H9 (cell line): ENCODE measurements around the gene RAB2B. TPM values are rescaled to one million over a fixed set of nuclear protein-coding genes. Genes with fewer than 3 reads are reported as not detected.

Source experiments
- DNase-seq: peaks from one replicate; pipeline ENCODE4 v3.0.0-alpha.2; 2017
- H2AFZ ChIP-seq: one replicate; pipeline ENCODE4 v1.6.1; 2013; ENCODE audit warnings: mild to moderate bottlenecking, low read length, control low read depth, moderate library complexity
- H2AK5ac ChIP-seq: 2 replicates; pipeline ENCODE4 v1.6.1; 2013; ENCODE audit warnings: low read length, control low read depth, mixed read lengths; ENCODE audit not compliant: insufficient read length
- H2BK120ac ChIP-seq: one replicate; pipeline ENCODE4 v1.6.1; 2013; ENCODE audit warnings: low read depth, mild to moderate bottlenecking, low read length, control low read depth, inconsistent platforms; ENCODE audit not compliant: poor library complexity, severe bottlenecking
- H2BK12ac ChIP-seq: 2 replicates; pipeline ENCODE4 v1.6.1; 2013; ENCODE audit warnings: low read length, control low read depth, mixed read lengths, low read depth; ENCODE audit not compliant: insufficient read length
- H2BK15ac ChIP-seq: 2 replicates; pipeline ENCODE4 v1.6.1; 2013; ENCODE audit warnings: low read depth, low read length, control low read depth
- H2BK20ac ChIP-seq: one replicate; pipeline ENCODE4 v1.6.1; 2013; ENCODE audit warnings: low read depth, mild to moderate bottlenecking, low read length, control low read depth, inconsistent platforms; ENCODE audit not compliant: poor library complexity, severe bottlenecking
- H2BK5ac ChIP-seq: 2 replicates; pipeline ENCODE4 v1.6.1; 2013; ENCODE audit warnings: low read length, control low read depth, mixed read lengths; ENCODE audit not compliant: insufficient read length
- H3K14ac ChIP-seq: 2 replicates; pipeline ENCODE4 v1.6.1; 2013; ENCODE audit warnings: low read length, control low read depth; ENCODE audit not compliant: insufficient read depth
- H3K18ac ChIP-seq: 2 replicates; pipeline ENCODE4 v1.6.1; 2013; ENCODE audit warnings: low read depth, mild to moderate bottlenecking, mixed read lengths, low read length, control low read depth; ENCODE audit not compliant: insufficient read length
- H3K23ac ChIP-seq: 2 replicates; pipeline ENCODE4 v1.6.1; 2013; ENCODE audit warnings: low read length, control low read depth, mixed read lengths, low read depth; ENCODE audit not compliant: insufficient read length
- H3K23me2 ChIP-seq: 2 replicates; pipeline ENCODE4 v1.6.1; 2013; ENCODE audit warnings: low read depth, mild to moderate bottlenecking, mixed read lengths, low read length, control low read depth; ENCODE audit not compliant: insufficient read length, poor library complexity, severe bottlenecking
- H3K27ac ChIP-seq: 2 replicates; pipeline ENCODE4 v1.5.1; 2013; ENCODE audit warnings: low read length, control low read depth, mixed read lengths, low read depth; ENCODE audit not compliant: insufficient read length
- H3K27me3 ChIP-seq: 2 replicates; pipeline ENCODE4 v1.6.1; 2013; ENCODE audit warnings: low read length, control low read depth, inconsistent platforms; ENCODE audit not compliant: insufficient read depth
- H3K4ac ChIP-seq: 2 replicates; pipeline ENCODE4 v1.6.1; 2013; ENCODE audit warnings: low read depth, mild to moderate bottlenecking, control low read depth, inconsistent platforms, low read length, moderate library complexity
- H3K4me1 ChIP-seq: 2 replicates; pipeline ENCODE4 v1.6.1; 2013; ENCODE audit warnings: low read length, control low read depth, inconsistent platforms; ENCODE audit not compliant: insufficient read depth
- H3K4me2 ChIP-seq: 2 replicates; pipeline ENCODE4 v1.6.1; 2013; ENCODE audit warnings: low read length, control low read depth, mixed read lengths; ENCODE audit not compliant: insufficient read length, insufficient read depth
- H3K56ac ChIP-seq: 2 replicates; pipeline ENCODE4 v1.6.1; 2013; ENCODE audit warnings: low read depth, mild to moderate bottlenecking, mixed read lengths, low read length, control low read depth; ENCODE audit not compliant: insufficient read length
- H3K79me1 ChIP-seq: 2 replicates; pipeline ENCODE4 v1.6.1; 2013; ENCODE audit warnings: low read depth, mild to moderate bottlenecking, moderate library complexity, low read length, control low read depth, inconsistent platforms; ENCODE audit not compliant: insufficient read depth, poor library complexity, severe bottlenecking
- H3K79me2 ChIP-seq: 2 replicates; pipeline ENCODE4 v1.6.1; 2013; ENCODE audit warnings: low read length, control low read depth, inconsistent platforms; ENCODE audit not compliant: insufficient read depth
- H3K9ac ChIP-seq: 2 replicates; pipeline ENCODE4 v1.6.1; 2013; ENCODE audit warnings: low read length, control low read depth, mixed read lengths; ENCODE audit not compliant: insufficient read length; ENCODE audit errors: extremely low read depth
- H3K9me3 ChIP-seq: one replicate; pipeline ENCODE4 v1.6.1; 2013; ENCODE audit warnings: low read depth, low read length, inconsistent platforms; ENCODE audit not compliant: control insufficient read depth
- H3T11ph ChIP-seq: one replicate; pipeline ENCODE4 v1.6.1; 2013; ENCODE audit warnings: mild to moderate bottlenecking, low read length, control low read depth, inconsistent platforms
- H4K20me1 ChIP-seq: one replicate; pipeline ENCODE4 v1.6.1; 2013; ENCODE audit not compliant: control insufficient read depth, insufficient read length, insufficient read depth
- H4K5ac ChIP-seq: 2 replicates; pipeline ENCODE4 v1.6.1; 2013; ENCODE audit warnings: low read depth, mild to moderate bottlenecking, mixed read lengths, low read length, control low read depth; ENCODE audit not compliant: insufficient read length
- H4K8ac ChIP-seq: replicated peaks from 2 replicates; pipeline ENCODE4 v1.6.1; 2013; ENCODE audit warnings: low read length, control low read depth, mixed read lengths, low read depth; ENCODE audit not compliant: insufficient read length
- H4K91ac ChIP-seq: 2 replicates; pipeline ENCODE4 v1.6.1; 2013; ENCODE audit warnings: low read depth, mild to moderate bottlenecking, moderate library complexity, mixed read lengths, low read length, control low read depth; ENCODE audit not compliant: insufficient read length
- H3K27ac Mint-ChIP-seq, 3 experiments: 2 replicates in 2 of 3; 3 replicates in 1 of 3; pipeline ENCODE4 v1.8.0; 2020 to 2021; ENCODE audit warnings: mixed read lengths in 3 of 3, mild to moderate bottlenecking in 1 of 3, moderate library complexity in 1 of 3
- H3K27me3 Mint-ChIP-seq: 2 replicates; pipeline ENCODE4 v1.8.0; 2021; ENCODE audit warnings: low read depth, mild to moderate bottlenecking, moderate library complexity, mixed read lengths
- H3K36me3 Mint-ChIP-seq, 3 experiments: 2 replicates in 2 of 3; 3 replicates in 1 of 3; pipeline ENCODE4 v1.8.0; 2020 to 2021; ENCODE audit warnings: low read depth in 3 of 3, mixed read lengths in 3 of 3; ENCODE audit not compliant: insufficient read depth in 1 of 3
- H3K4me1 Mint-ChIP-seq, 2 experiments: 2 replicates each; pipeline ENCODE4 v1.8.0; 2020; ENCODE audit warnings: mixed read lengths in 2 of 2
- H3K4me3 Mint-ChIP-seq, 2 experiments: 2 replicates in 1 of 2; 3 replicates in 1 of 2; pipeline ENCODE4 v1.8.0; 2020 to 2021; ENCODE audit warnings: mild to moderate bottlenecking in 2 of 2, mixed read lengths in 2 of 2, moderate library complexity in 1 of 2
- H3K9me3 Mint-ChIP-seq, 2 experiments: 2 replicates in 1 of 2; 3 replicates in 1 of 2; pipeline ENCODE4 v1.8.0; 2020; ENCODE audit warnings: mild to moderate bottlenecking in 2 of 2, mixed read lengths in 2 of 2, moderate library complexity in 1 of 2
- CTCF ChIP-seq: fragments of 200-600 bp; sonication (generic); conservative IDR thresholded peaks from 3 replicates; pipeline ENCODE4 v1.8.0; 2021; ENCODE audit warnings: antibody characterized with exemption, mild to moderate bottlenecking
- total RNA-seq: library from RNA; stranded (reverse); gene quantifications from 2 replicates; pipeline ENCODE4 v1.2.1, GENCODE V29; 2021

The RAB2B gene
- total RNA-seq, 1 experiment from 2014 or later: 27.9 TPM

GRCh38 chr14:21440859-21441258, 35.9 kb downstream of the RAB2B start:
- H2BK5ac ChIP-seq: no peak overlapping the region
- no peak overlapping the region for H2BK12ac ChIP-seq
- Mint-ChIP-seq H3K4me3 (no peak overlapping the region), H3K9me3 (no peaks in the 10 kb centered on the region), H3K4me1 (peaks cover 15 to 23% of the 10 kb centered on the region in 2 experiments), H3K27ac (peak overlapping the region in 1 of 3 experiments; percentile 6; a peak in 1 of 7 replicates), H3K27me3 (no peaks in the 10 kb centered on the region), H3K36me3 (peaks cover 3 to 13% (median 5%) of the 10 kb centered on the region in 3 experiments; a peak in 5 of 7 replicates)
- H3K18ac ChIP-seq: no peak overlapping the region
- DNase-seq: no peak
- no peak overlapping the region for H2AK5ac ChIP-seq
- TF ChIP-seq CTCF: no peak
- H3K56ac ChIP-seq: no peak overlapping the region
- no peak overlapping the region for H2AFZ ChIP-seq
- no peaks in the 10 kb centered on the region for H4K20me1 ChIP-seq
- H3T11ph ChIP-seq: no peak overlapping the region
- H2BK15ac ChIP-seq: no peak overlapping the region
- H3K9ac ChIP-seq: no peak overlapping the region
- H3K4me1 ChIP-seq: no peaks in the 10 kb centered on the region
- peaks cover 7% of the 10 kb centered on the region for H3K23me2 ChIP-seq
- no peak overlapping the region for H2BK20ac ChIP-seq
- no peak overlapping the region for H3K4me2 ChIP-seq
- no peaks in the 10 kb centered on the region for H3K9me3 ChIP-seq
- H3K4ac ChIP-seq: no peak overlapping the region
- no peak overlapping the region for H4K91ac ChIP-seq
- H3K14ac ChIP-seq: no peak overlapping the region
- H3K27me3 ChIP-seq: no peaks in the 10 kb centered on the region
- H3K27ac ChIP-seq: peak overlapping the region; percentile 43
- H3K79me1 ChIP-seq: peaks cover 3% of the 10 kb centered on the region
- no peak overlapping the region for H4K8ac ChIP-seq
- H3K79me2 ChIP-seq: peaks cover 19% of the 10 kb centered on the region; the same call in 1 of the 2 replicates
- H4K5ac ChIP-seq: no peak overlapping the region
- H2BK120ac ChIP-seq: no peak overlapping the region
- H3K23ac ChIP-seq: no peak overlapping the region
